Loucy (cell line): ENCODE measurements around the gene ATP9A.

Experiments
- CTCF ChIP-seq: fragments of 200-600 bp; sonication (generic); conservative IDR thresholded peaks from 2 replicates; pipeline ENCODE4 v1.5.1; 2014; ENCODE audit warnings: mild to moderate bottlenecking, antibody characterized with exemption, low read length
- EZH2phosphoT487 ChIP-seq: fragments of 200-600 bp; IDR thresholded peaks from 2 replicates; pipeline ENCODE4 v1.6.1; 2018; ENCODE audit warnings: antibody characterized with exemption, mild to moderate bottlenecking, moderate library complexity, borderline replicate concordance

DNA sequence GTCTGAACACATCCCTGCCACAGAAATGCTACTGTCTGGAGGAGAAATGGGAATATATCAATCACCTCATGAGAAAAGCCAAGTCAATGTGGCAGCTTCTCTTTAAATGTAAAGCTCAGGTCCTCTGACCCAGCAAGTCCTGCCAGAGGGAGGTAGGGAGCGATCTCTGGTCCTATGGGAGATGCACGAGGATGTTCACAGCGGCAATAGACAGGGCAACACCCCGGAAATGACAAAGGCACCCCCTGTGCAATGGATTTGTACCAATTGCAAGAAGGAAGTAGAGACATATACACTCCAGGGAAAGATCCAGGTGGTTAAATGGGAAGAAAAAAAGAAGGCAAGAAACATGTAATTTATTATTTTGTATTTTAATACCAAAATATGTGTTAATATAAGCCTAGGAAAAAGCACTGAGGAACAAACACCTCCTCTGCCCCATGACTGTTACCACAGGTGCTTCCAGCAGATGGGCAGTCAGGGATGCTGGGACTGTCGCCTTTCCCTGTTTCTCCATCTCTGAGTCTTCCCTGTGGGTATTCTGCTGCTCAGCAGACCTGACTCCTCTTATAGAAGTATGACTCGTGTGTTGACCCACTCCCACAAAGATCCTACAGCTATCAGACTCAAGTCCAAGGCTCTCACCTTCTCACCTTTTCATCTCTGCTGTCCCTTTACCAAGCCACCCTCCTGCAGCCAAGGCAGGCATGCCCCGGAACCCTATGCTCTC, 20.8 kb downstream of the ATP9A start:
- TF ChIP-seq CTCF (no peak), EZH2phosphoT487 (no peak)
